Esophagus muscularis mucosa (tissue), 3 donors: ENCODE data around the gene BLACAT1.

ENCODE experiments used
- CTCF ChIP-seq, 3 experiments: fragments of 200-600 bp in 2 of 3; fragments of 450-650 bp in 1 of 3; sonication (generic) in 2 of 3; IDR thresholded peaks; one replicate each; pipeline ENCODE4 v1.5.1; 2017 to 2019; ENCODE audit warnings: antibody characterized with exemption in 3 of 3, mild to moderate bottlenecking in 2 of 3, moderate library complexity in 1 of 3
- POLR2A ChIP-seq: fragments of 450-650 bp; IDR thresholded peaks from one replicate; pipeline ENCODE4 v1.6.1; 2017; ENCODE audit warnings: antibody characterized with exemption, moderate library complexity, mild to moderate bottlenecking, low read depth

GRCh38 chr1:205410581-205411298 lies 45.1 kb downstream of the BLACAT1 start:
- TF ChIP-seq CTCF (IDR thresholded peaks at IDR 0.05) (no peak), POLR2A (no peak)
